ENCODE data around the gene TESMIN. TPM values are rescaled to one million over a fixed set of nuclear protein-coding genes. Genes with fewer than 3 reads are reported as not detected.

Gene TESMIN, protein sequence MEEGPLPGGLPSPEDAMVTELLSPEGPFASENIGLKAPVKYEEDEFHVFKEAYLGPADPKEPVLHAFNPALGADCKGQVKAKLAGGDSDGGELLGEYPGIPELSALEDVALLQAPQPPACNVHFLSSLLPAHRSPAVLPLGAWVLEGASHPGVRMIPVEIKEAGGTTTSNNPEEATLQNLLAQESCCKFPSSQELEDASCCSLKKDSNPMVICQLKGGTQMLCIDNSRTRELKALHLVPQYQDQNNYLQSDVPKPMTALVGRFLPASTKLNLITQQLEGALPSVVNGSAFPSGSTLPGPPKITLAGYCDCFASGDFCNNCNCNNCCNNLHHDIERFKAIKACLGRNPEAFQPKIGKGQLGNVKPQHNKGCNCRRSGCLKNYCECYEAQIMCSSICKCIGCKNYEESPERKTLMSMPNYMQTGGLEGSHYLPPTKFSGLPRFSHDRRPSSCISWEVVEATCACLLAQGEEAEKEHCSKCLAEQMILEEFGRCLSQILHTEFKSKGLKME
- 3.9 and 5.1 TPM in 2 replicates for total RNA-seq (2014; rRNA removed; shearing (Covaris generic))
- 8.1 and 10.6 TPM in 2 replicates for polyA plus RNA-seq (2014; cell fraction: nucleus; rRNA removed)

DNA sequence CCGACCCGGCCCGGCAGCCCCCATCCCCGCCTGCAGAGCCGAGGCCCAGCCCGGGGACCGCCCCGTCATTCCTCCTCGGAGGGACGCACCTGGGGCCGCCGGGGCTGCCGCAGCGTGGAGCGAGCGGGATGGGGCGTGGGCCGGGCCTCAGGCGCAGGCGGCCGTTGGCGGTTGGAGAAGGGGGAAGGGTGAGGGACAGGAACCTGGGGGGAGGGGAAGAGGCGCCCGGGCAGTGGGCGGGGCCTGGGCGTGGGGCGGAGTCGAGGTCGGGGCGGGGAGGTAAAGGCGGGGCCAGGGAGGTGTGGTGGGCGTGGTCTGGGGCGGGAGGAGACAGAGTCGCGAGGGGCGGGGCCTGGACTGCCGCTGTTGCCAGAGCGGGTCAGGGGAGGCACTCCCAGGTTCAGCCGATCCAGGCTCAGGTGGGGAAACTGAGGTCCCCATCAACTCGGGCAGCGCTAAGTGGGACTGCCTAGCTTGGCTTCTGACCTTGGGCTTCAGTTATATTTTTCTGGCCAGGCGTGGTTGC lies at the start of gene TESMIN:
Gene TESMIN (minus strand): TSS at position 190 of the 526 bp plus-strand sequence. CDS start 860 bp downstream, outside the sequence.
- peak; percentile 79 for DNase-seq (ENCODE audit: extremely low read depth, low read depth)

DNA sequence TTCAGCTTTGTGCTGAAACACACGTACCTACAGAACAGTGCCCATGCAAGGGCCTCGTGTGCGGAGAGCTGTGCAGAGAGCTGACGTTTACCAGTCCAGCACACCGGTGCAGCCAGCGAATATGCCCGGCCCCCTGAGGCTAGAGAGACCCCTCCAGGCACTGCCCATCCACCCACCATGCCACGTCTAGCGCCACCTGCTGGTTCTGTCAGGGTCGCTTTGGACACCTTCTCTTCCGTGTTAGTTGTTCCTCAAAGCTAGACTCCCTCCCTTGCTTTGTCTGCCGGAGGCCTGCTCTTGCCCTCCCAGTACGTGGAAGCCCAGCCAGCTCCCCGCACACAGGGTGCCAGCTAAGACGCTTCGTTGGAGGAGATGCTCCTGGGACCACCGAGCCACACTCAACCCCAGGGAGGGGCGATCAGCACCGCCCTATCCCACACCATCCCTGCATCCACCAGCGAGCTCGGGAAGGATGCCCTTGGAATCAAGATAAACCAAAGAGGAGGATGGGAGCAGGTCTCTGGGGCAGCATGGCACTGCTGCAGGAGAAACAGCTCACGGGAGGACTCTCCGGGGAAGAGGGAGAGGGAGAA lies 47.0 kb upstream of the TESMIN start:
- DNase-seq (ENCODE audit: extremely low read depth, low read depth) = peak; percentile 16

DNA sequence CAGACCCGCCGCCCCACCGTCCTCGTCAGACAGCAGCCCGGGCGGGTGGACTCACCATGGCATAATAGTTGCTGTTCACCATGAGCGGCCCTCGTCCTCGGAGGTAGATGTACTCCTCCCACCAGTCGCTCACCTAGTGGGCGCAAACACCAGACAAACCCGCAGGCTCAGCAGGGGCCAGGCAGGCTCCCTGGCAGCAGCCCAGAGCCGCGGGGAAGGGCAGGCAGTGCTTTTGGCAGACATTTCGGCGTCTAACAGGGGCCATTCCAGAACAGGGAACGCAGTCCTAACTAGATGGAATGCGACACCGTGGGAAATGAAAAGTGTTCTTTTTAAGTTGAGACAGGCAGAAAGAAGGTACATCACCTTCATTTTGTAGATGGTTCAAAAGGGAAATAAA lies 45.5 kb upstream of the TESMIN start:
- no peak for DNase-seq (ENCODE audit: extremely low read depth, low read depth)

DNA sequence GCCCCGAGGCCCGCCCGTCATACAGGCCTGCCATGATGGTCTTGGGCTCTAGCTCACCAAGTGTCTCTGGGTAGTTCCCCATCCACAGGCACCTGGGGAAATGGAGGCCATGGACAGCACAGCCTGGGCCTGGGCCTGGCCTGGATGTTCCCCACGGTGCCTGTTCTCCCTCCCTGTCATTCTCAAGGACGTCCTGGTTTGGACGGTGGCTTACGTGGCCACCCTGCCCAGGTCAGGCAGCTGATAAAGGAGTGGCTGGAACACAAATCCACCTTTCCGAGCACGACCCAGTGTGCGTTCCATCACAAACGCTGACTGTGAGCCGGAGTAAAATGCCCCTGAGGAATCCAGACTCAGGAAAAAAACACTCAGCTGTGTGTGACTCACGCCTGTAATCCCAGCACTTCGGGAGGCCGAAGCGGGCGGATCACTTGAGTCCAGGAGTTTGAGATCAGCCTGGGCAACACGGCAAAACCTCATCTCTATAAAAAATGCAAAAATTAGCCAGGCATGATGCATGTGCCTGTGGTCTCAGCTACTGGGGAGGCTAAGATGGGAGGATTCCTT lies 41.2 kb upstream of the TESMIN start:
- no peak for DNase-seq (ENCODE audit: extremely low read depth, low read depth)

DNA sequence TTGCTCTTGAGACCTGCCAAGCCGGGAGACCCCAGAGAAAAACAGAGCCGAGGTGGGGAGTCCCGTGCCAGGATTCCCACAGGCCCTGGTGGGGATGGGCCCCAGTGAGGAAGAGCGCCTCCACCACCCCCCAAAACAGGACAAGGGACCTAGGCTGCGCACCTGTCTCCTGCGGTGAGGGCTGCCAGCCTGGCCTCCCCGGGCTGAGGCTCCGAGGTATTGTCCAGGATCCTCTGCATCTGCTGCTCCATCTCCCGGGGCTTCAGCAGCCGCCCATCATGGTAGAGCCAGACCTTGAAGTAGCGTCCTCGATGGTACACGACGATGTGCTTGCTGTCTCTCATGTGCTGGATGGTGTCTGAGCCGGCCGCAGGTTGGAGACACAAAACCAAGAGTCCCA lies 33.3 kb upstream of the TESMIN start:
- DNase-seq (ENCODE audit: extremely low read depth, low read depth) = no peak

DNA sequence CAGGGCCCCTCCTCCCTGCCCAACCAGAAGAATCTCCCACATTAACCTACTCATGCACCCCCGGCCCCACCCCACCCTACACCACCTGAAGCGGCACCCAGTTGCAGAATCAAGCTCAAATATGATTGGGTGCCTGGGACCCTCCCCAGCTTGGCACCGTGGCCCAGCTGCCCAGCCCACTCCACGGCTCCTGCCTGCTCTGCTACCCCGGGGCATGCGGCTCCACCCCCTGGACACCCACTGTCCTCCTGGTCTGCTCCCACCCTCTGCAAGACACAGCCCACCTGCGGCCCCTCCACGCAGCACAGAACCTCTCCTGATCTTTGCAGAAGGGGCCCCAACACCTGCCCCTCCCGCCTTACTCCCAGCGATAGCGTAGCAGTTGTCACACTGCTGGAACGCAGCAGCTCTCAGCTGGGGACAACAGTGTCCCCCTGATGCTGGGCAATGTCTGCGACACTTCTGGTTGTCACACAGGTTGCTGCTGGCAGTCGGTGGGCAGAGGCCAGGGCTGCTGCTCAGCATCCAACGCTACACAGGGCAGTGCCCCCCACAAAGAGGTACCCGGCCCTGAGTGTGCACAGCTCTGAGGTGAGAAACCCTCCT lies 32.0 kb upstream of the TESMIN start:
- DNase-seq (ENCODE audit: extremely low read depth, low read depth) = no peak

DNA sequence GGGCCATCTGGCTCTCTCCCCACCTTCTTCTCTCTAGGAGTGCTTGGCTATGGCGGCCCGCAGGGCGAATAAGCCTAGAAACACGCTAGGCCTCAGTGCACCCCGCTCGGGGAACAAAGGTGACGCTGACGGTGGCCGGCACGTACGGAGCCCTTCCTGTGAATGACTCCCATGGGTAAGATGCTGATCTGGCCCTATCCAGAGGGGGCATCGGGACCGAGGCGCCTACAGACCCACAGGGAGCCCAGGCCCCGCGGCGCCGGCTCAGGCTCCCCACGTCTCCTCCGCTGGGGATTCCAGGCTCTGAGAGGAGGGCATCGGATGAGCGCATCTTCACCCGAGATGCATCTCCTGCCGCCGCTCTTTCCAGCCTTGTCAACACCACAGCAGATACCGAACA lies 31.4 kb upstream of the TESMIN start:
- DNase-seq (ENCODE audit: extremely low read depth, low read depth) = no peak

DNA sequence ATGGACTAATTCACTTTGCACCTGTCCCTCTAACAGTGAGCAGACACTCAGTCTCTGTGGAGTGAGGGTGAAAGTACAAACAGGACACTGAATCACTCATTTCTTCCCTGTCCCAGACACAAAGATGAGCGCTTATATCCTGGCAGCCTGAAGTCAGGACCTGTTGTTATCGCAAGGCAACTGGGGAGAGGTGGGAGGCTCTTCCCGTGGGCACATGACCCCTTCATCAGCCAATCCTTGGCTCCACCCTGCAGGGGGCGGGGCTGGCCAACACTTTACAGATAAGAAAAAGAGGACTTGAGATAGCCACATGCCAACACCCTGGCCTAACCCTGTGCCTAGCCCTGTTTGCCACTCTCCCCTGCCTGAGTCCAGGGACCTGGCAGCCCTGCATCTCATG lies 29.5 kb upstream of the TESMIN start:
- DNase-seq (ENCODE audit: extremely low read depth, low read depth) = no peak

DNA sequence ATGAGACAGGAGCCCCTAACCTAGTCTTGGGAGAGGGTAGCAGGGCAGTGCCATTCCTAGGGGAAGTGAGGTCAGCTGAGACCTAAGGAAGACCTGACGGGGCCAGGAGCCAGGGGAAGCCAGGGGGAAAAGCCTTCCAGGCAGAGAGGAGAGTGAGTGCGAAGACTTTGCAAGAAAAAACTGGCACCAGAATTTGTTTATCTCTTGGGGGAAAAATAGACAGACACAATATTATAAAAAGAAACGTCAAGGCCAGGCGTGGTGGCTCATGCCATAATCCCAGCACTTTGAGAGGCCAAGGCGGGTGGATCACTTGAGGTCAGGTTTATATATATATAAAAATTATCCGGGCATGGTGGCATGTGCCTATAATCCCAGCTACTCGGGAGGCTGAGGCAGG lies 26.9 kb upstream of the TESMIN start:
- no peak for DNase-seq (ENCODE audit: extremely low read depth, low read depth)

DNA sequence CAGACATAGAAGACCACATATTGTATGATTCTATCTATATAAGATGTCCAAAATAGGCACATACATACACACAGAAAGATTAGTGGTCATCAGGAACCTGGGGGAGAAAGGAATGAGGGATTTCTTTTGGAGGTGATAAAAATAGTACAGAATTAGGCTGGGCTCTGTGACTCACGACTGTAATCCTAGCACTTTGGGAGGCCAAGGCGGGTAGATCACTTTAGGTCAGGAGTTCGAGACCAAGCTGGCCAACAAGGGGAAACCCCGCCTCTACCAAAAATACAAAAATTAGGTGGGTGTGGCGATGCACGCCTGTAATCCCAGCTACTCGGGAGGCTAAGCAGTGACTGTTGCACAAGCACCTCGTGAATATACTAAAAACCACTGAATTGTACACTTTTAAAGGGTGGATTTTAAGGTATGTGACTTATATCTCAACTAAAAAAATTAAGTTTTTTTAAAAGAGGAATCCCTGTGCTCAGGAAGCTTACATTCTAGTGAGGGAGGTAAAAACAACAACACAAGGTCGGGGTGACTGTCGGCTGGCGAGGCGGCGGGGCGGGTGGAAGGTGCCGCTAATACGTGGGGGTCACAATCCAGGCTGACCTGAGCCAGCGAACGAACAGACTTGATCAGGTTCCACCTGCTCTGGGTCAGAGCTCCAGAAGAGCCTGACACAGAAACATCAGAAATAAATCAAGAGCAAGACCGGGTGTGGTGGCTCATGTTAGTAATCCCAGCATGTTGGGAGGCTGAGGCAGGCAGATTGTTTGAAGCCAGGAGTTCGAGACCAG lies 25.3 kb upstream of the TESMIN start:
- no peak for DNase-seq (ENCODE audit: extremely low read depth, low read depth)

DNA sequence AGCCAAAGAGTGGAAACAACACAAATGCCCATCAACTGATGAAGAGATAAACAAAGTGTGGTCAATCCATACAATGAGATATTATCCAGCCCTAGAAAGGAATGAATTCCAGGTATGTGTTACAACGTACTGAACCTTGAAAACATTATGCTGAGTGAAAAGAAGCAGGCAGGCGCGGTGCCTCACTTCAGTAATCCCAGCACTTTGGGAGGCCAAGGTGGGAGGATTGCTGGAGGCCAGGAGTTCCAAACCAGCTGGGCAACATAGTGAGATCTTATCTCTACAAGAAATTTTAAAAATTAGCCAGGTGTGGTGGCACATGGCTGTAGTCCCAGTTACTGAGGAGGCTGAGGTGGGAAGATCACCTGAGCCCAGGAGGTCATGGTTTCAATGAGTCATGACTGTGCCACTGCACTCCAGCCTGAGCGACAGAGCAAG lies 24.6 kb upstream of the TESMIN start:
- no peak for DNase-seq (ENCODE audit: extremely low read depth, low read depth)

DNA sequence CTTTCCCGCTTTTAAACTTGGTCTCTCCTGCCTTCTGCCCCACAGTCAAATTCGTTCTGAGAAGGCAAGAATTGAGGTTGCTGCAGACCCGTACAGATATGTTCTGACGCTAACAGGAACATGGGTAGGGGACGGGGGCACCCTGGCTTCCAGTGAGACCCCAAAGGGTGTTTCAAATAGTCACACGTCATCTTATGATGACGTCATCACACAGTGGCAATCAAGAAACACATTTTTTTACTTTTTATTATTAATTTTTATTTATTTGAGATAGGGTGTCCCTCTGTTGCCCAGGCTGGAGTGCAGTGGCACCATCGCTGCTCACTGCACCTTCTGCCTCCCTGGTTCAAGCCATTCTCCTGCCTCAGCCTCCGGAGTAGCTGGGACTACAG lies 22.9 kb upstream of the TESMIN start:
- DNase-seq (ENCODE audit: extremely low read depth, low read depth) = no peak

DNA sequence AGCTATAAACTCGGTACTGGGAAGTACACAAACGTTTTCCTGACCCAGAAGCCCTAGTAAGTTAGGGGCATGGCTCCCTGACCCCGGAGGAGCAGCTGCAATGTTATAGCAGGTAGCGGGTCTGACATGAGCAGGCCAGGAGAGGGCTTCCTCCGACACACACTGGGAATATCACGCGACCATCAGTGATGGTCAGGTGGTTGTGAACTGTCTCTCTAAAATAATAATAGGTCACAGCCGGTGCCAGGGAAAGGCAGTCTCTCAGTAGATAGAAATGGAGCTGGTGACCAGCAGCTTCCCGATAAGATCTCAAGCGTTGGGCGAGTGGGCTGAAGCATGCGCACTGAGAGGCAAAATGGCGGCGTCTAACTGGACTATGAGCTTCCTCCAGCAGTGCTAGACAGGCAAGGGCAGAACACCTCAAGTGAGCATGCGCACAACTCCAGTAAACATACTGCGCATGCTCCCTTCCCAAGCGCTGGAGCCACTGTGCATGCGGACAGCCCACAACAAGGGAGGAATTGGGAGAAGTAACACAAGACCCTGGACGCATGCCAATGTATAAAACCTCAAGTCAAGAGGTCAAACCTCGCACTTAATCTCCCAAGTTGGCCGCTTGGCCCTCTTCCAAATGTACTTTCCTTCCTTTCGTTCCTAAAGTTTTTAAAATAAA lies 22.3 kb upstream of the TESMIN start:
- no peak for DNase-seq (ENCODE audit: extremely low read depth, low read depth)

DNA sequence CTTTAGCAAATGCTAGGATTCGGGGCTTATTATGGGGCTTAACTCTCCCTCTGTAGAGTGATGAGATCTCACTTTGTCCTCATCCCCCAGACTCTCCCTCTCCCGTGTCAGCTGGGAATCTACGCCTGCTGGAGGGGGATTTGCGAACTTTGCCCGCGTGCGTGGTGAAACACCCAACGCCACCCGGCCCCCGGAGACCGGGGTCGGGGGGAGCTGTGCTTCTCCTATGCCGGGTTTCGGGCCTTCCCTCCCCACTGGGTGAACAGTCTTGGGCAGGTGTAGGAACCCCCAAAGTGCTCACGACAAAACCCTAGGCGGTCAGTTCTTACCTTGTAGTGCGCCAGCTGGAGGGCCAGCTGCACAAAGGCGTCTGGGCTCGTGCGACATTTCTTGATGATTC lies 21.6 kb upstream of the TESMIN start:
- DNase-seq (ENCODE audit: extremely low read depth, low read depth) = no peak

DNA sequence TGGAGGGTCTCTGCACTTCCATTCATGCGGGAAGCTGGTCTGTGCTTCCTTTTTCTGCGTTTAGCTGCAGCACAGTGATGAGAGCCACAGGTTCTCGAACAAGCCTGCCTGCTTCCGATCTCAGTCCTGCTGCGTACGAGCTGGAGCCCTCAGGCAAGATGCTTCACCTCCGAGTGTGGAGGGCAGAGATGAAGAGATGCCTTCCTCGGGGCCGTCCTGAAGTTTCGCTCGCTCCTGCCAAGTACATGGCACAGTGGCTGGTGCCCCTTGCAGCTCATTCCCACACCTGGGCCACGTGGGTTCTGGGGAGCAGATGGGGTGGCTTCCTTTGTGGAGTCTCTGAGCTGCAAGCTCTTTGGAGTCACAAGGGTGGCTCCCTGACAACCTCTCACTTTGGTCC lies 19.5 kb upstream of the TESMIN start:
- DNase-seq (ENCODE audit: extremely low read depth, low read depth) = no peak

DNA sequence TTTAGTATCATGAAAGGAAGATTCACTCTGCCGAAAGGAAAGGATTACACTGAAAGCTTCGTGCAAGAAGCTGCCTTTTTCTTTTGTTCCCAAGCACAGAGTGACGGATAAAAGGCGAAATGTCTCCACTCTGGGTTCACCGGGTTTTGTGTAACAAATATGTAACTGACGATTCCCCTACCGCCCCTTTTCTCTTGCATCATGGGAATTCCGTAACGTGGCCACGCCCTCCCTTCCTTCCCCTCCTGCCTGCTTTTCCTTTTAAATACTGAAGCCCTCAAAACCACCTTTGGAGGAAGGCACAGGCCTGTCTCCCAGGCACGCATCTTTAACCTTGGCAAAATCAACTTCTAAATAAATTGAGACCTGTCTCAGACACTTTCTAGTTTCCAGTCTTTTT lies 16.4 kb upstream of the TESMIN start:
- no peak for DNase-seq (ENCODE audit: extremely low read depth, low read depth)

DNA sequence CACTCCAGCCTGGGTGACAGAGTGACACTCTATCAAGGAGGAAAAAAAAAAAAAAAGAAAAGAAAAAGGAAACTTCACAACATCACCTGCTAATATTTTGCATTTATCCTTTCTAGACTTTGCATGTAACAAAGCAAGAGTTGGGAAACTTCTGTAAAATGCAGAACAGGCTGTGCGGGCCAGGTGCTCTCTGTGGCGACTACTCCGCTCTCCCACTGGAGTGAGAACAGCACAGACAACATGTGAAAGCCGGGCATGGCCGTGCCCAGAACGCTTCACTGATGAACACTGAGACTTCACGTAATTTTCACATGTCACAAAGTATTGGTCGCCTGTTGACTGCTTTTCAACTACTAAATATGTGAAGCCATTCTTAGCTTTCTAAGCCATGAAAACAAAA lies 15.5 kb upstream of the TESMIN start:
- no peak for DNase-seq (ENCODE audit: extremely low read depth, low read depth)

DNA sequence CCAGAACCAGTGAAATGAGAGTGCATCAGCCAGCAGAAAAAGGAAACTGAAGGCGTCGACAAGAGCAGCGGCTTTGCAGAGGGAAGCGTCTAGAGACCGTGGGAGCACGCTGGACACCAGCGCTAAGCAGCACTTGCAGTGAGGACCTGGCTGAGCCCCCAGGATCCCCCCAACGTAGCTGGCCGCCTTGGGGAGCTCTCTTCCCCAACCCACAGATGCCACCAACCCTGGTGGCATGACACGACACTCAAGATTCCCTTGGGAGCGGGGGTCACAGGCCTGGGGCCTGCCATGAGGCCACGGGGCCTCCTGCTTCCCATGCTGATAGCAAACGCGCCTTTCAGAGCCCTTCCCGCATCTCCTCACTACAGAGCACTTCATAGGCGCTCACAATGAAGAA lies 13.4 kb upstream of the TESMIN start:
- no peak for DNase-seq (ENCODE audit: extremely low read depth, low read depth)

DNA sequence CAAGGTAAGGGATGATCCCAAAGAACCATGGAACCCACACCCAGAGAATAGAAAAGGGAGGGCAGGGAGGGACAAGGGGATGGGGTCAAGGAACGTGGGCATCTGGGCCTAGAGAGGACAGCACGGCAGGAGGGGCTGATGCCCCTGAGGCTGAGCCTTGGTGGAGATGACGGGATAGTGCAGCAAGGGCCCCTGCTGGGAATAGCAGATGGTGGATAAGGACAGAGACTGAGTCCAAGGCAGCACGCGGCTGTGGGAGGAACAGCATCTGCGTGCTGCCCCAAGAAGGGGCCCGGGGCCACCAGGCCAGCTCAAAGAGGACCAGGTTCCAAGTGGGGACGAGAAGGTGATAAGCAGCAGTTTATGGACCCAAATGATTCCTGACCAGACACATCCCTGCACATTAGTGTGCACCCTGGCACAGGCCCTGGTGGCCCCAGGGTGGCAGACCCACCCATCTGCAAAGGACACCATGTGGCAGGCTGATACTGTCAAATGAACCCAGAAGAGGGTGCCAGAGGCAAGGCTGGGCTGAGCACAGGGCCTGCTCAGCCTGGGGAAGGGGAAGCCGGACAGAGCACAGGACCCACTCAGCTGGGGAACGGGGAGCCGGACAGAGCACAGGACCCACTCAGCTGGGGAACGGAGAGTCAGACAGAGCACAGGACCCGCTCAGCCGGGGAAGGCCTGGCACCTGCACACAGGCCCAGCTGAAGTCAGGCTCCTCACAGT lies 12.8 kb upstream of the TESMIN start:
- DNase-seq (ENCODE audit: extremely low read depth, low read depth) = no peak

Data from NCI-H460 (cell line).